Suppressor macrophage (primary cell): Measurements from ENCODE around the gene OSBPL10.
"Not testable (repeated sequence)": the region's sequence is repeated elsewhere in the genome, so short reads cannot be mapped to it uniquely, and the experiment has no call there.

Experiments
- DNase-seq, 4 experiments: peaks; one replicate each; pipeline ENCODE4 v3.0.0-alpha.2; 2020 to 2022
- total RNA-seq, 17 experiments: gene quantifications; one replicate each; lab custom pipeline; 2026; ENCODE audit warnings: mixed read lengths in 6 of 17, inconsistent platforms in 3 of 17; lab: John Stamatoyannopoulos, UW

Gene OSBPL10
- total RNA-seq: 0.21 to 5.5 (median 0.56) reads per million in 17 experiments

GRCh38 chr3:31981206-31982181 lies at the start of gene OSBPL10, which contains the start of gene ZNF860:
OSBPL10 (minus strand) TSS chr3:31981262; CDS start chr3:31981179, 83 bp downstream.
ZNF860 (plus strand) TSS chr3:31981750; CDS start chr3:31989080, 7,330 bp downstream.
- peak; percentile 58 to 82 (median 65) for DNase-seq

GRCh38 chr3:32026593-32026992 lies 45.5 kb upstream of the OSBPL10 start:
- peak; percentile 19 to 53 (median 38) for DNase-seq

GRCh38 chr3:32022947-32023346 lies 41.9 kb upstream of the OSBPL10 start:
- no peak for DNase-seq

GRCh38 chr3:32021748-32022147 lies 40.7 kb upstream of the OSBPL10 start:
- no peak for DNase-seq

- DNase-seq: no peak
Measured at GRCh38 chr3:32021155-32021554, 40.1 kb upstream of the OSBPL10 start.

- DNase-seq: peak; percentile 48 to 81 (median 59)
Measured at GRCh38 chr3:32018757-32019564, 37.9 kb upstream of the OSBPL10 start.

- DNase-seq: no peak
Measured at GRCh38 chr3:32017286-32017685, 36.2 kb upstream of the OSBPL10 start.

- DNase-seq: not testable (repeated sequence)
Measured at GRCh38 chr3:32015638-32016037, 34.6 kb upstream of the OSBPL10 start.

GRCh38 chr3:32010699-32011098 lies 29.6 kb upstream of the OSBPL10 start:
- DNase-seq: not testable (repeated sequence)

- peak in 2 of 4 experiments; percentile 9 to 18 for DNase-seq
Measured at GRCh38 chr3:32009957-32010356, 28.9 kb upstream of the OSBPL10 start.

GRCh38 chr3:32009101-32009500 lies 28.0 kb upstream of the OSBPL10 start:
- no peak for DNase-seq

GRCh38 chr3:32004113-32004765 lies 23.2 kb upstream of the OSBPL10 start:
- DNase-seq: no peak

- no peak for DNase-seq
Measured at GRCh38 chr3:32003380-32003779, 22.3 kb upstream of the OSBPL10 start.

GRCh38 chr3:32002561-32003368 lies 21.7 kb upstream of the OSBPL10 start:
- peak; percentile 14 to 52 (median 42) for DNase-seq

GRCh38 chr3:32000877-32001276 lies 19.8 kb upstream of the OSBPL10 start:
- no peak for DNase-seq

- no peak for DNase-seq
Measured at GRCh38 chr3:31999907-32000439, 18.9 kb upstream of the OSBPL10 start.

GRCh38 chr3:31997500-31997899 lies 16.4 kb upstream of the OSBPL10 start:
- no peak for DNase-seq

- no peak for DNase-seq
Measured at GRCh38 chr3:31996195-31996594, 15.1 kb upstream of the OSBPL10 start.

GRCh38 chr3:31995026-31995425 lies 14.0 kb upstream of the OSBPL10 start:
- DNase-seq: not testable (repeated sequence)

GRCh38 chr3:31993843-31994242 lies 12.8 kb upstream of the OSBPL10 start:
- DNase-seq: no peak

GRCh38 chr3:31992995-31993394 lies 11.9 kb upstream of the OSBPL10 start:
- DNase-seq: not testable (repeated sequence)
